NCI-H748 (cell line): ENCODE data around the gene TNS1.
"Not testable (repeated sequence)": the region's sequence is repeated elsewhere in the genome, so short reads cannot be mapped to it uniquely, and the experiment has no call there.

Experiments used
- DNase-seq: peaks from one replicate; lab custom pipeline; 2025; ENCODE audit not compliant: unreplicated experiment; lab: John Stamatoyannopoulos, UW

Gene TNS1

GRCh38 chr2:218002845-218003180, at the start of gene TNS1:
TNS1 (minus strand) TSS chr2:218002995; CDS start chr2:218002872, 123 bp downstream.
- DNase-seq, result no peak

- DNase-seq, result no peak
Measured at GRCh38 chr2:218051903-218052302, 49.1 kb upstream of the TNS1 start.

GRCh38 chr2:218047536-218048225, 44.9 kb upstream of the TNS1 start:
- no peak for DNase-seq

- no peak for DNase-seq
Measured at GRCh38 chr2:218046238-218046637, 43.4 kb upstream of the TNS1 start.

GRCh38 chr2:218044599-218044998, 41.8 kb upstream of the TNS1 start:
- DNase-seq, result not testable (repeated sequence)

GRCh38 chr2:218043701-218044109, 40.9 kb upstream of the TNS1 start:
- no peak for DNase-seq

GRCh38 chr2:218043100-218043499, 40.3 kb upstream of the TNS1 start:
- DNase-seq, result no peak

- DNase-seq, result no peak
Measured at GRCh38 chr2:218041302-218042168, 38.7 kb upstream of the TNS1 start.

- no peak for DNase-seq
Measured at GRCh38 chr2:218040883-218041282, 38.1 kb upstream of the TNS1 start.

GRCh38 chr2:218039171-218039570, 36.4 kb upstream of the TNS1 start:
- no peak for DNase-seq

GRCh38 chr2:218036371-218036770, 33.6 kb upstream of the TNS1 start:
- DNase-seq, result no peak

GRCh38 chr2:218035463-218036100, 32.8 kb upstream of the TNS1 start:
- DNase-seq, result no peak

- DNase-seq, result peak; percentile 52
Measured at GRCh38 chr2:218034497-218035213, 31.9 kb upstream of the TNS1 start.

GRCh38 chr2:218033590-218034496, 31.0 kb upstream of the TNS1 start:
- no peak for DNase-seq

- DNase-seq, result no peak
Measured at GRCh38 chr2:218033208-218033589, 30.4 kb upstream of the TNS1 start.

- DNase-seq, result no peak
Measured at GRCh38 chr2:218032336-218033171, 29.8 kb upstream of the TNS1 start.

- DNase-seq, result no peak
Measured at GRCh38 chr2:218031771-218032257, 29.0 kb upstream of the TNS1 start.

GRCh38 chr2:218031261-218031660, 28.5 kb upstream of the TNS1 start:
- DNase-seq, result no peak
